RKO (cell line): ENCODE measurements around the gene PADI4.
"Not testable (repeated sequence)": the region's sequence is repeated elsewhere in the genome, so short reads cannot be mapped to it uniquely, and the experiment has no call there.

Source experiments
- DNase-seq: peaks from one replicate; pipeline ENCODE4 v3.0.0-alpha.2; 2016; ENCODE audit warnings: low spot score

Gene PADI4

GRCh38 chr1:17393230-17393629 lies 85.2 kb downstream of the PADI4 start:
- DNase-seq = no peak

- no peak for DNase-seq
Observed at GRCh38 chr1:17397910-17398695, 90.1 kb downstream of the PADI4 start.

GRCh38 chr1:17400725-17401341 lies 92.8 kb downstream of the PADI4 start:
- DNase-seq = no peak

- no peak for DNase-seq
Observed at GRCh38 chr1:17401841-17402240, 93.8 kb downstream of the PADI4 start.

- no peak for DNase-seq
Observed at GRCh38 chr1:17403081-17403480, 95.1 kb downstream of the PADI4 start.

GRCh38 chr1:17404034-17404684 lies 96.2 kb downstream of the PADI4 start:
- DNase-seq = no peak

GRCh38 chr1:17404820-17405219 lies 96.8 kb downstream of the PADI4 start:
- DNase-seq = no peak

- peak; percentile 56 for DNase-seq
Observed at GRCh38 chr1:17405898-17406759, 98.1 kb downstream of the PADI4 start.

GRCh38 chr1:17406760-17407475 lies 98.9 kb downstream of the PADI4 start:
- not testable (repeated sequence) for DNase-seq

- DNase-seq = not testable (repeated sequence)
Observed at GRCh38 chr1:17407786-17408514, 100.0 kb downstream of the PADI4 start.

- no peak for DNase-seq
Observed at GRCh38 chr1:17409391-17409811, 101.4 kb downstream of the PADI4 start.

- no peak for DNase-seq
Observed at GRCh38 chr1:17412093-17412870, 104.3 kb downstream of the PADI4 start.
